NCI-H2107 (cell line): ENCODE data around the gene SOCS3.

Experiments
- DNase-seq: peaks from one replicate; lab custom pipeline; 2025; lab: John Stamatoyannopoulos, UW

SOCS3 gene, protein sequence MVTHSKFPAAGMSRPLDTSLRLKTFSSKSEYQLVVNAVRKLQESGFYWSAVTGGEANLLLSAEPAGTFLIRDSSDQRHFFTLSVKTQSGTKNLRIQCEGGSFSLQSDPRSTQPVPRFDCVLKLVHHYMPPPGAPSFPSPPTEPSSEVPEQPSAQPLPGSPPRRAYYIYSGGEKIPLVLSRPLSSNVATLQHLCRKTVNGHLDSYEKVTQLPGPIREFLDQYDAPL

DNA sequence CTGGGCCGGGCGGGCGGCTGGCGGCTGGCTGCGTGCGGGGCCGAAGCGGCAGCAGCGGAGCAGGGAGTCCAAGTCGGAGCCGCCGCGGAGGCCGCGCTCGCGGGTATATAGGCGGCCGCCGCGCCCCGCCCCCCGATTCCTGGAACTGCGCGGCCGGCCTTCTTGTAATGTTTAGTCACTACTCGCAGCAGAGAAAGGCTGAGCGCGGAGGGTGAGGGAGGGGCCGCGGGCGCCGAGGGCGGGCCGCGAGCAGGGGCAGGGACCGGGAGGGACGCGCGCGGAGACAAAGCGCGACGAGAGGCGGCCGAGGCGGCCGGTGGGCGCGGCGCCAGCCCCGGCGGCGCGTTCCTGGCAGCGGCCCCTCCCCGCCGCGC, at the start of gene SOCS3:
SOCS3 (minus strand) TSS at position 81 of the 374 bp plus-strand sequence. CDS start 982 bp downstream, outside the sequence.
- DNase-seq = peak; percentile 85

DNA sequence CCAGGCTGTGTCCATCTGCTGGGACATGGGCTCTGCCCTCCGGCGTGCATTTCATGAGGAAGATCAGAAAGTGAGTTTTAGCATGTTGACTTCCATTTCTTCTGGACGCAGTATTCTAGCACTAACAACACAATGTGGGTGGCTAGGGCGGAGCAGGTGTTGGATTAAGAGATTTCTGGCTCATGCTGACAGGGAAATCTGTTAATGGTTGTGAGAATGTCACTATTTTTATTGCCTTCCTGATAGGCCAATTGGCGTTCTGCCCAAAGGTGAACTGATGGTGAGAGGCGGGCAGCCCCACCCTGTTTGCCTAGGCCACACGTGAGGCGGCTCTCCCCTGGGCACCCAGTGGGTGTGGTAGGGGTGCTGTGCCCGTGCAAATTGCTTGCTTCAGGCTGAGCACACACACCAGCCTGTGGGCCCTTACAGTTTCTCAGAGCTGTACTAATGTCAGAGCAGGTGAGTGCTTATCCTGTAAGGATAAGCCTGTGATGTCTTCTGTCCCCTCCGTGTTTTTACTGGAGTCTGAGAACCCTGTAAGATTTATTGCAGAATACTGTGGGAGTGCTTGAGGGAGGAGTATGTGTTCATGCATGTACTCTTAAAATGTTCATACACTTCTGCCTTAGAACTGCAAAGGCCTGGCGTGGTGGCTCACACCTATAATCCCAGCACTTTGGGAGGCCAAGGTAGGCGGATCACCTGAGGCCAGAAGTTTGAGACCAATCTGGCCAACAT, 49.5 kb upstream of the SOCS3 start:
- peak; percentile 72 for DNase-seq

DNA sequence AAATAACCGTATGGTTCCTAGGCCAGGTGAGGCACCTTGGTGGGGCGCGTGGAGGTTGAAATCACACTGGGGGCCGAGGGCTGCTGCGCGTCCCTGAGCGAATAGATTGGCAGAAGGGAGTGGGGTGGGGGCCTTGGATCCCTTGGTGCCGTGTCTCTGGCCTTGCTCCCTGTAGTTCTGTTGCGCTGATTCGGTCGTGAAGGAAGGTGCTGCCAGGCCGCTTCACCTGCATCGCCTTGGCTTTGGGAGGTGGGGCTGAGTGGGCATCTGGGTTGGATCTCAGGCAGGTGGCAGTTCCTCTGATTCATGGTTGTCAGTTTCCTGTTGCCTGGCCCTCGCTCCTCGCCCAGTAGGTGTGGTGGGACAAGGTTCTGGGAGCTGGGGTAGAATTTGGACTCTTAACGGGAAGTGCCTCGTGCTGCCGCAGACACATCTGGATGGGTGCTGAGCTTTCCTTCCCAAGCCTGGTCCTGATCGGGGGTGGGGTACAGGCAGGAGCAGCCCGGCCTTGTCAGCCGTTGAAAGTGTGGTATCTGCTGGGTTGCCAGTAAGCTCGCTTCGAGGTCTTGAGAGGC, 48.7 kb upstream of the SOCS3 start:
- no peak for DNase-seq

DNA sequence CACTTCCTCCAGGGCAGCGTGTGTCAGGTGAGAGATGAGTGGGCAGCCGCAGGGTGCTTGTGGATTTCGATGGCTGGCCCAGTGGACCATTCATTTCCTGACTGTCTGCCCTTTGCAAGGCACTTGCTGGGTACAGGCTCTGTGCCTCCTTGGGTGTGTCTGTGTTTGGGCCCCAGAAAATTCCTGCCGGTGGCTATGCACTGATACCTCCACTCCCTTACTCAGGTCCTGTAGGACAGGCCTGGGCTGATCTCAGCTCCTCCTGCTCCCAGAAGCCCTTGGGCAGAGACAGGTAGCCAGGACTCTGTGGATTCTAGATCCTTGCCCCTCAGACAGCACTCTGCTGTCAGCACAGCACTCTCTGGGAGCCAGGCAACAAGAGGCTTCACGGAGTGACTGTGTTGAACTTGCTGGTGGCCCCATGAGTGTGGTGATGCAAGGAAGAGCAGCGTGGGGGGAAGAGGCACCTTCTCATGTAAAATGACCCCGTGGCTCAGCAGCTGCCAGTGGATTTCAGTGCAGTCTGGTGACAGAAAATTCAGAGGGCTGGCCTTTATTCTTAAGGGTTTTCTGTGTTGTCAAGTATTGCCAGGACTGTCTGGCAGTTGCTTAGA, 47.6 kb upstream of the SOCS3 start:
- peak; percentile 41 for DNase-seq

DNA sequence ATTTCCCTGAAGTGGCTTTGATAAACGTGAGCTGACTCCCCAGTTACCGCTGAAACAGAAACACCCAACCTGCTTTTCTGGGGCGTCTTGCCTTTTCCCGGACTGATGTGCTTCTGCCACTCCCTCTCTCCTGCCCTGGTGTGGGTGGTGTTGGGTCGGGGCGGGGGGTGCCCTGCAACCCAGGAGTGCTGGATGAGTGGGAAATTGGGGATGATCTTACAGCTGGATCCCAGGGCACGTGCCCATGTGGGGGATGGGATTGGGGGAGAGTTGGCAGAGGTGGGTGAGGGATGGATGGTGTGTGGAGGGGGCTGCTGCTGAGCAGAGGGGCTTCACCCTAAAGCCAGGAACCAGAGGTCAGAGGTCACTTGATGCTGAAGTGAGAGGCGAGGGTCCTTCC, 47.0 kb upstream of the SOCS3 start:
- DNase-seq = no peak

DNA sequence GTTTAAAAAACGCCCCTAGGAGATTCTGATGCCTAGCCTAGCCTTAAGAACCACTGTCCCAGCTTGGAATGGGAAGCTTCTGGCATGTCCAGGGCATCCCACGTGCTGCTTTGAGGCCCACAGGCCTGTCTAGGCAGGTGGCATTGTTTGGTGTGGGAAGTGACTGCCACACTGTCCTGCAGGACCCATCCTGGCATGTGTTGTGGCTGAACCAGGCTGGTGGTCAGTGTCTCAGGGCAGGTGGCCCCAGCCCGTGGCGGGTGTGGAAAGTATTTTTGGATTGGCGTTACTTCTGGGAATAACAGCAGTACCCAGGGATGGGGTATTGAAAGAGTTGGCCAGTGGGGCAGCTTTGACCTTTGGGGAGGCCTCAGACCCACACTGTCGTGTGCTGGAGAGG, 46.5 kb upstream of the SOCS3 start:
- DNase-seq = no peak

DNA sequence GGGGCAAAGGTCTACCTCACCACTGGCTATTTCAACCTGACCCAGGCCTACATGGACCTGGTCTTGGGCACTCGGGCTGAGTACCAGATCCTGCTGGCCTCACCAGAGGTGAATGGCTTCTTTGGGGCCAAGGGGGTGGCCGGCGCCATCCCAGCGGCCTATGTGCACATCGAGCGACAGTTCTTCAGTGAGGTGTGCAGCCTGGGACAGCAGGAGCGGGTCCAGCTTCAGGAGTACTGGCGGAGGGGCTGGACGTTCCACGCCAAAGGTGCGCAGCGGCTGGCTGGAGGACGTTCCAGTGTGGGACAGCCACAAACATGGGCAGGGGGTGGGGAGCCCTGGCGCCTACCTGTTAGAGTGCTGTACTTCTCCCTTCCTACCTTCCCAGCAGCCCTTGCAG, 43.9 kb upstream of the SOCS3 start:
- DNase-seq = no peak

DNA sequence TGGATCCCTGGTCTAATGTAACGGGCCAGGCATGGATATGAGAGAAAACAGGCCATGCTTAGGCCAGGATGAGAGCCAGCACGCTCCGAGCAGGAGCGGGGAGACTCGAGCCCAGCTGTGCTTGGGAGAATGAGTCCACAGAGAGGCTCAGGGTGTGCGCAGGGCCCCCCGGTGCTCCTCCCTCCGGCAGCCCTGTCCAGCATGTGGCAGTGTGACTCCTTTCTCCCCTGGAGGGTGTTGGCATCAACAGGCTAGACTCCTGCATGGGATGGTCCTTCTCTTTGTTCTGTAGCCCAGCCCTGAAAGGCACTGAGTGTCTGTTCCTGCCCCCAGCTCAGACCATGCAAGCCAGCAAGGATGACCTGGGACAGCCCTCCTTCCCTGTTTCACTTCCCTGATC, 42.0 kb upstream of the SOCS3 start:
- no peak for DNase-seq

DNA sequence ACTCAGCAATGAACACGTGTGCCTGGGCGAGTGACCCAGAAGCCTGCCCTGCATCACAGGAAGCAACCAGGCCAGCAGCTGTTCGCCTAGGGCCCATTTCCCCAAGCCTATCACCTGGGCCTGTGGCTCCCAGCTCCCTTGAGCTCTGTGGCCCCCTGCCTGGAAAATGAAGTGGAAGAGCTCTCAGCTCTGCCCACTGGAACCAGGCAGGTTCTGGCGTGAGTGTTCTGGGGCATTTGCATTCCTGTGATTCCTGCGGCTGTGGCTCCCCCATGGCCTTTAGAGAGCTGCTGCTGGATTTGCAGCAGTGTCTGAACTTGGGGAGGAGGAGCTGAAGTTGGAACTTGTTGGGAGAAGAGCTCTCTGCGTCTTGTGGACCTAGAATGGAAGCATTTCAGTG, 41.4 kb upstream of the SOCS3 start:
- peak; percentile 55 for DNase-seq

DNA sequence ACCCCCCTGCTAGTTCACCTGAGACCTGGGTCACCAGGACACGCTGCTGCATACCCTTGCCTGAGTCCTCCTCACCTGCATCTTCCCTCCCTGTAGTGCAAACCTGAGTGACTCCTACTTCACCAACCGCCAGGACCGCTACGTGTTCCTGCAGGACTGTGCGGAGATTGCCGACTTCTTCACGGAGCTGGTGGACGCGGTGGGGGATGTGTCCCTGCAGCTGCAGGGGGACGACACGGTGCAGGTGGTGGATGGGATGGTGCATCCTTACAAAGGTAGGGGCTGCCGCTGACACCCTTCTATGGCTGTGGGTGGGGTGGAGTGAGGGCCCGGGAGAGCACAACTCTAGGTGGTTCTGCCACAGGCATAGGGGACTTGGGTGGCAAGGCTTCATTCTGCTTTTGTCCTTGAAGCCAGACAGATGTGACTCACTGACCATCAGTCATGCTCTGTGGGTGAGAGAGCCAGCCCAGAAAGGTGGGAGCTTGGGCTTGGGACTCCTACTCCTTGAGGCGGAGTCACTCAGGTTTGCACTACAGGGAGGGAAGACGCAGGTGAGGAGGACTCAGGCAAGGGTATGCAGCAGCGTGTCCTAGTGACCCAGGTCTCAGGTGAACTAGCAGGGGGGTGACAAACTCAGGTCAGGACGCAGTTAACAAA, 40.8 kb upstream of the SOCS3 start:
- no peak for DNase-seq

DNA sequence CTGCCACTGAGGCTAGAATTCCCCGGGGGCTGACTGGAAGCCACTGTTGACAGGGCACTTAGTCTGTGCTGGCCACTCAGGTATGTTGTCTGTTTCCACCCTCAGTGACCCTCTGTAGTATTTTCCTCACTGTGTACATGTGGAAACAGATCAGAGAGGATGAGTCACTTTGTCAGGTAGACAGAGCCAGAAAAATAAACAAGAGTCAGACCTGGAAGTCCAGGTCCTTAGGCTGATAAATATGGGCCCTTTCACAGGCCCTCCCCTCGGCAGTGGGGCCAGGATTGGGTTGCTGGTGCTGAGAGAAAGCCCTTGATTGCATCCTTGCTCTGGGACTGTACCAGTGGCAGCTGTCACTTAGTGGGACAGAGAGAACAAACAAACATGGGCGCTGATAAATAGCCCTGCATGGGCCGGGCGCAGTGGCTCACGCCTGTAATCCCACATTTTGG, 39.8 kb upstream of the SOCS3 start:
- no peak for DNase-seq

DNA sequence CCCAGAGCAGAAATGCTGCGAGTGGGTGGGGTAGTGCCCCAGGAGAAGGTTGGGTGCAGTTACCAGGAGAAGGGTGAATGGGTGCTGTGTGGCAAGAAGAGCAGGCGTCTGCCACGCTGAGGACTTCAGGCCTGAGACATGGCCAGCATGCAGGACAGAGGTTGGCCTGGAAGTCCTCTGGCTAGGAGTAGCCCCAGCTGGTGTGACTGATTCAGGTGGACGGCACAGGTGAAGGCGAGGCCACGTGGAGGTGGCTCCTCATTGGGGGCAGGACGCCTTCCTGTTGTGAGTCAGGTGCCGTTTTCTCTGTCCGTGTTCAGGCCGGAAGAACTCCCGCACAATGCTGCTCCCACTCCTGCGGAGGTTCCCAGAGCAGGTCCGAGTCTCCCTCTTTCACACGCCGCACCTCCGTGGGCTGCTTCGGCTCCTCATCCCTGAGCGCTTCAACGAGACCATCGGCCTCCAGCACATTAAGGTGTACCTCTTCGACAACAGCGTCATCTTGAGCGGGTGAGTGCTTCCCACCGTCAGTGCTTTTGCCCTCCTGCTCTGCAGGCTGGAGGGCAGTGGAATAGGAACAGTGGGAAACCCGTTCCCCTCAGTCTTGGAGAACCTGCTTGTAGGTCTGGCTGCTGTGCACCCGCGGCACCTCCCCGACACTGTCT, 39.3 kb upstream of the SOCS3 start:
- no peak for DNase-seq

DNA sequence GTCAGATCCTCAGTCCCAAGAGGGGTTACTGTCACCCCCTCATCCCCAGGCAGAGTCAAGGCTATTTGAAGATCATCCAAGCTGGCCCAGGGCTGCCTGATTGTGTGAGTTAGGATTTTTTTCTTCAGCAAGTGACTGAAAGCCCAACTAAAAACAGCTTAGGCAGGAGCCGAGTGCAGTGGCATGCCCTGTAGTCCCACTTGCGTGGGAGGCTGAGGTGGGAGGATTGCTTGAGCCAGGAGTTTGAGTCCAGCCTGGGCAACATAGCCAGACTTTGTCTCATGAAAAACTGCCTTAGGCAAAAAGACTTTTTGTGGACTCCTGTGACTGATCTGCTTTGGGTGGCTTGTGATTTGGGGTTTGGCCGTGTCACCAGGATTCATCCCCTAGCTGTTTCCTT, 38.5 kb upstream of the SOCS3 start:
- no peak for DNase-seq

DNA sequence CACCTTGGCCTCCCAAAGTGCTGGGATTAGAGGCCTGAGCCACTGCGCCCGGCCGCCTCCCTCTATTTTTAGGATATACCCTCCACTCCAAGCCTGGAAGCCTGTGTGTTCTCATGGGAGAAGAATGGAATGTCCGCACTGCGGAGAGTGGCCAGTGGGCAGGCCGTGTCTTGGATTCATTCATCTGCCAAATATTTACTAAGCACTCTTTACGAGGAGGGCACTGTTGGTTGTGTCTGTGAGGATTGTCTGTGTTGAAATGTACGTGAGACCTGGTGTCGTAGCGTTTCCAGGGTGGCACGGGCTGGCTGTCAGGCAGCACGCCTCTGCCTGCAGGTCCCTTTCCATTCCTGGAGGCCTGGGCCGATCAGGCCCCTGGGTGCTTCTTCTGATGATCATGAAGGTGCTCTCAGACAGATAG, 37.8 kb upstream of the SOCS3 start:
- no peak for DNase-seq

DNA sequence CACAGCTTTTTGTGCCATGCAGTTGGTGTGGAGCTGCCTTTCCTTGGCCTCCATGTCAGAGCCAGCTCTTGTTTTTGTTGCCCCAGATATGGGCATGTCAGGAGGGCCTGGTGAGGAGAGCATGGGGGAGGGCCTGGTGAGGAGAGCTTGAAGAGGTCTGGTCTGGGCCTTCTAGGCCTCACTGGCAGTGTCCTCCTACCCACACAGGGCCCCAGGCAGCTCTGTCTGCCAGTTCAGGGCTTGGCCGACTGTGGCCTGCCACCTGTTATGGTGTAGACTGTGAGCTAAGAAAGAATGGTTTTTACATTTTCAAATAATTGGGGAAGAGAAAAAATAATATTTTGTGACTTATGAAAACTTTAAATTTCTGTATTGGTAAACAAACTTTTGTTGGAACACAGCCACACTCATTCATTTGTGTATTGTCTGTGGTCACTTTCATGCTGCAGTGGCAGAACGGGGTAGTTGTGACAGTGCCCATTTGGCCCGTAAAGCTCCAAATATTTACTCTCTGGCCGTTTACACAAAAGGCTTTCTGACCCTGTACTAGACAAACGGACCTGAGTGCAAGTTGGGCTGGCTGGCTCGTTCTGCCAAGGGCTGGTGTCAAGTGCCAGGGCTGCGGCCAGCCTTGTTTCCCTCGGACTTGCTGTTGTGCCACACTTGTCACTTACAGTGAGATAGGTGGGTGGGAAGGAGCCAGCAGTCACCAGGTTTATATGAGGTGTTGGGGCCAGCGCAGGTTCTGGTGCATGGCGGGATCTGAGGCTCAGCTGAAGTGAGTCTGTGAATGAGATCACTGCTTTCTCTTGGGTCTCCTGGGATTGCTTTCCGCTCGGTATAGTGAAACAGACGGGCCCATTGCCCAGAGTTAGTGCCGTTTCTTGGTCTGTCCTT, 36.8 kb upstream of the SOCS3 start:
- DNase-seq = peak; percentile 39

DNA sequence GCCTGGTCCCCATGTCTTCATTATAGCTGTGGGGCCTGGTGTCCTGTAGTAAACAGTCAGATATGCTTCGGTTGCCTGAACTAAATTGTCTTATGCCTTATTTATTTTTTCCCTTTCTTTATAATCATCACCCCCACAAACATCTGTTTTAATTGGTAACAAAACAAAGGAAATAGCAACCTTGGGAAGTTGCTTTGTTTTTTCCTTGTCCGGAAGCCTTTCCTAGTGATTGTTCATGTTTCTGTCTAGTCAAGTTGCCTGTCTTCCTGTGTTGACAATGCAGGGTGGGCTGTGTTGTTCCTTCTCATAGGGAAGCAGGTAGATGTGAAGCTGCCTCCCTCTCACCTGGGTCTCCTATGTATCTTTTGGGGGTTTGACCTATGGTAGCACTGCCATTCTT, 35.3 kb upstream of the SOCS3 start:
- no peak for DNase-seq

DNA sequence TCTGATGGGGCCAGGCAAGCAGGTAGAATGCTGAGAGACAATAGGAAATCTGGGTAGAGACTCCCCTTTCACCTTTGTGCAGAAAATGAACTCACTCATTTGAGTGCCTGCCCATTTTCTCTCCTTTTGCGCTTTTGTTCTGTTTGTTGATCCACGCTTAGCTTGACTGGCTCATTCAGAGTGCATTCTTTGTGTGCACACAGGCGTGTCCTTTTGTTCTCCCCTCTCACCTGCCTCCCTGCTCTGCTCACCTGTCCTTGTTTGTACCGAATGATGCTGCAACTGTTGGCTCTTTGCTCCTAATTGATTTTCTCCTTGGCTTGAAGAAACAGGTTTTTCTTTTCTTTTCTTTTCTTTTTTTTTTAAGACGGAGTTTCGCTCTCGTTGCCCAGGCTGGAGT, 34.3 kb upstream of the SOCS3 start:
- peak; percentile 85 for DNase-seq

DNA sequence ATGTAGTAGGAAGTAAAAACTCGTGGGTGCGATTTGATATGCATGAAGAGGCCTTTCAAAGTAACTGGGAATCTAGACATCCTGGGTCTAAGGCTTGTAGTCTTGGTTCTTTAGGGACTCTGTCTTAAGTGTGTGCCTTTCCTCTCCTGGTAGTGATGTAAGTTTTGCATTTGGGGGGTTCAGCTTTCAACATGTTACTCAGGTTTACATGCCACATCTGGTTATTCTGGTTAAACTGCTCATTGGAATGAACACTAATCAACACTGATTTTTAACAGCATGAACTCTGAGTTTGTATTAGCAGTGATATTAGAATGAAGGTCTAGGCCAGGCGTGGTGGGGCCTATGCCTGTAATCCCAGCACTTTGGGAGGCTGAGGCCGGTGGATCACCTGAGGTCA, 33.7 kb upstream of the SOCS3 start:
- DNase-seq = no peak

DNA sequence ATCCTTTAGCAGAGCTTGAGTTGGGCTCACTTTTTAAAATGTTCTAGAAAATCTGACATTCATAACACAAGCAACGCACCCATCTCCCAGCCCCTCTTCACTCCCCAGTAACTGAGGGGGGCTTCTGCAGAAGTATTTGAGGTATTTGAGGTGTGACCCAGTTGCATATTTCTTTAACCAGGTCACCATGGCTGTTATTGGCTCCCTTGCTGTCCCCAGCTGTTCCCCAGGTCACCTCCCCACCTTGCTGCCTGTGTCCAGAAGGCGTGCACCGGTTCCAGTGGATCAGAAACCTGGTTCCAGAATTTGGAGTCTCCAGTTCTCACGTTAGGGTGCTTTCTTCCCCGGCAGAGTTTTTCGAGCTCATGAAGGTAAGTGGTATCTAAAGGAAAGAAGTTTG, 32.4 kb upstream of the SOCS3 start:
- no peak for DNase-seq

DNA sequence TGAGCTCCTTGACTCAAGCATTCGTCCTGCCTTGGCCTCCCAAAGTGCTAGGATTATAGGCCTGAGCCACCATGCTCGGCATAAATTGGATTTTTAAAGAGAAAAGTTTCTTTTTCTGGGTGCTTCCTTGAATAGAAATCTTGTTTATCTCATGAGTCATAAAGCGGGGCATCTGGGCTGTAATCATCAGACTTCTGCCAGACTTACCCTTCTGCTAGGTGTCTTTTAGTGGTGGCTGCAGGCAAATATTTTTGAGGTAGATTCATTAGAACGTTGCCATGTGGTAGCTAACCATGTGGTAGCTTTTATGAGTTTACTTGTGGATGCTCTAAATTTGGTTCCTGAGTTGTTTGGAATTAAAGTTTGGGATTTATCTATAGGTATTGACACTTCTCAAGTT, 32.0 kb upstream of the SOCS3 start:
- DNase-seq = no peak

DNA sequence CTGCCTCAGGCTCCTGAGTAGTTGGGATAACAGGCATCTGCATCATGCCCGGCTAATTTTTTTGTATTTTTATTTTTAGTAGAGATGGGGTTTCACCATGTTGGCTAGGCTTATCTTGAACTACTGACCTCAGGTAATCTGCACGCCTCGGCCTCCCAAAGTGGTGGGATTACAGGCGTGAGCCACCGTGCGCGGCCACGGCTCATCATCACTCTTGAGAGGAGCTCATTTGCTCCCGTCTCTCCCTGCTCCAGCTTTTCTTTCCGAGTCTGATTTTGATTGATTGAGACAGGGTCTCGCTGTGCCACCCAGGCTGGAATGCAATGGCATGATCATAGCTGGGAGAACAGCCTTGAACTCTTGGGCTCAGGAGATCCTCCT, 31.2 kb upstream of the SOCS3 start:
- no peak for DNase-seq
